ENCODE measurements around the gene ATP5PB.

The ATP5PB gene, protein sequence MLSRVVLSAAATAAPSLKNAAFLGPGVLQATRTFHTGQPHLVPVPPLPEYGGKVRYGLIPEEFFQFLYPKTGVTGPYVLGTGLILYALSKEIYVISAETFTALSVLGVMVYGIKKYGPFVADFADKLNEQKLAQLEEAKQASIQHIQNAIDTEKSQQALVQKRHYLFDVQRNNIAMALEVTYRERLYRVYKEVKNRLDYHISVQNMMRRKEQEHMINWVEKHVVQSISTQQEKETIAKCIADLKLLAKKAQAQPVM

DNA sequence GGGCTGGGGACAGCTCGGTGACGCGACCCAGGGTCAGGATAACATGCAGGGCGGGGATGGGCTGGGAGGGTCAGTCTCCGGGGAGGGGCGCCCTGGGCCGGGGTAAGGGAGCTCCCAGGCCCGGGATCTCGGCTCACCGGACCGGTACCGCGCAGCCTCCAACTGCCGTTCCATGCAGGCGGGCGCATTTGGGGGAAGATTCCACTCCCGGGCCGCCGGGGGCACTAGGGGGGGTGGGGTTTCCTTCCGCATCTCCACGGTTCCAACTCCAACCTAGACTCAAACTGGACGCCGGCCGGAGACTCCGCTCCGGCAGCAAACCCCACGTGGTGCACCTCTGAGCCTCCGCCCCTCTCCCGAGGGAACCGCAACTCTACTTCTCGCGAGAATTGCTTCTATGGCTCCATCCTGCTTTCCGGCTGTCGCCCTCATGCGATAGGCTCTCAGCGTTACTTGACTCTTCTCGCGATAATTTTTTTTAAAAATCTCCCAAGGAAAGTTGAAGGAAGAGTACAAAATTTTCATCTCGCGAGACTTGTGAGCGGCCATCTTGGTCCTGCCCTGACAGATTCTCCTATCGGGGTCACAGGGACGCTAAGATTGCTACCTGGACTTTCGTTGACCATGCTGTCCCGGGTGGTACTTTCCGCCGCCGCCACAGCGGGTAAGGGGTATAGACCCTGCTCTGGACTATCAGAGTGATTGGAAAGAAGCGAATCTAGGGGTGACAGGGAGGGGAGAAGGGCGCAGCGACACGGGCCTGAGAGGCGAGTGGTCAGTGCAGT lies at the start of gene ATP5PB, which contains the start of gene WDR77:
TSS of gene ATP5PB (plus strand) at position 547 of the 785 bp plus-strand sequence. CDS start at position 625, 78 bp downstream.
TSS of gene WDR77 (minus strand) at position 339 of the 785 bp plus-strand sequence. CDS start at position 252, 87 bp downstream.
- DNase-seq, result peak; percentile 92

DNA sequence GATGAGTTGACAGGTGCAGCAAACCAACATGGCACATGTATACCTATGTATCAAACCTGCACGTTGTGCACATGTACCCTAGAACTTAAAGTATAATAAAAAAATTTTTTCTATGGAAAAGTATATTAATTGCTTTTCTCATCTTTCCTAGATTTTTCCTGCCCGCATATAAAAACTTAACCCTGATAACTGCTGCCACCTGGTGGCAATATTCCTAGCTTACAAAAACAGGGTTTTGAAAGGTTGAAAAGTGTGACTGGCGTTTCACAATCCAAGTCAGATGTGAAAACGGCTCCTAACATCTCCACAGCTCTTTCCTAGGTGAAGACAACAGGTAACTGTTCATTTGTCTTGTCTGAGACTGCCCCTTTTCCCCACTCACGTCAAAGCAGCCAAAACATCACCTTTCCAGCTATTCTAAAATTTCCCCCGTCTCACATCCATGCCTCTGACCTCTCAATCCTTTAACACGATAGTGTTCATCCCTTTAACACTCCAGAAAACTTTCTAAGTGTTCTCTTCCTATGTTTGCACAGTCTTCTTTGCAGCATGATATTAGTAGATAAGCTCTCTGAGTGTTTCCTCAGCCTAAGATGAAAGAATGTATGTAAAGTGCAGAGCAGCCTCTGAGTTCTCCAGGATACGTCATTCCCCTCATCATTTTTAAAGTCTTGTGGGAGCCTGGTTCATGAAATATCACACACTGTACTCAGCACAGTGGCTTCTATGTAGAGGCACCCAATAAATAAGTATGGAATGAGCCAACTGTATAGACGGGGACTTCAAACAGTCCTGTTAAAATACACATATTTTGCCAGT lies 49.3 kb upstream of the ATP5PB start:
- DNase-seq, result peak; percentile 61

DNA sequence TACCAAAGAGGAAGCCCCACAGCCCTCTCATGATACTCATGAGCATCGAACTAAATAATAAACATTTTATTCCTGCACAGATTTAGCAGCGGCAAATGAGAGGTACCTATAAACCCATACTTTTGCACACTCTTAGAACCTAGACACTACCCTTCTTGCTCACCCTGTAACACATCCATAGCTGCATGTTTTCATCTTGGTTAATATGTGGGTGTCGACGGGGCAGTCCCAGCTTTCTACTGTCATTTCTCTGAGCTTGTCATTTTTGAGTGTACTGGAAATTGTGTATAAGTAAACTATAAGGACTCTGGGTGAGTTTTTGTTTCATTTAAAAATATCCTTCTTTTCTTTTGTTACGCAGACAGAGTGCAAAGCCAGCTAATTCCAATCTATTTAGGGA lies 47.2 kb upstream of the ATP5PB start:
- DNase-seq, result peak; percentile 27

DNA sequence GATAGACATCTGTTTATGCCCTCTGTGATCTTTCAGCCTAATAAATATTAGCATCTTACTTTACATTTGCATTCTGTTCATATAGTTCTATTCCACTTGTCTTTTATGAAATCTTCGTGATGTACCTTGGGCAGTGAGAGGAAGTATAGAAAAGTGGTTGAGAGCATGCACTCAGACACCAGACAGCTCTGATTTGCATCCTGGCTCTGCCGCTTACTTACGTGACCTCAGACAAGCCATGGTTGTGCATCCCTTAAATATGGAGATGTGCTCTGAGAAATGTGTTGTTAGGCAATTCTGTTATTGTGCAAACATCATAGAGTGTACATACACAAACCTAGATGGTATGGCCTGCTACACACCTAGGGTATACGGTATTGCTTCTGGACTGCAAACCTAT lies 44.7 kb upstream of the ATP5PB start:
- DNase-seq, result no peak

DNA sequence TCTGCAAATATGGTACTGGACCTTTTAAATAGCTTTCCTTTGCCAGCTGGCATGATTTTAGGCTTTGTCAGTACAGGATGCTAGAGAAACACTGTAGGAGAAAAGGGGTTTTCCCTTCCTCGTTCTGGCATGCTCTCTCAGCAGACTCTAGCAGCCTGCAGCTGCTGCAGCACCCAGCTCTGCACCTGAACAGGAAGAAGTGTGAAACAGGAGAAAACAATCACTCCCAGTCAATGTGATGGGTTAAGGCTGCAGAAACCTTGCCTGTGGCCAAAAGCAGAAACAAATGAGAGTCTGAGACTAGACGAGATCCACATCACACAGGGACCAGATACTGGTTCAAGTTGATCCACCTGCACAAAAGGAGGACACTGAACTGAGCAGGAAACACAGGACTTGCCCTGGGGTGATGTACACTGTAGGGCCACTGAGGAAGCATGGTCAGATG lies 42.9 kb upstream of the ATP5PB start:
- peak; percentile 50 for DNase-seq

DNA sequence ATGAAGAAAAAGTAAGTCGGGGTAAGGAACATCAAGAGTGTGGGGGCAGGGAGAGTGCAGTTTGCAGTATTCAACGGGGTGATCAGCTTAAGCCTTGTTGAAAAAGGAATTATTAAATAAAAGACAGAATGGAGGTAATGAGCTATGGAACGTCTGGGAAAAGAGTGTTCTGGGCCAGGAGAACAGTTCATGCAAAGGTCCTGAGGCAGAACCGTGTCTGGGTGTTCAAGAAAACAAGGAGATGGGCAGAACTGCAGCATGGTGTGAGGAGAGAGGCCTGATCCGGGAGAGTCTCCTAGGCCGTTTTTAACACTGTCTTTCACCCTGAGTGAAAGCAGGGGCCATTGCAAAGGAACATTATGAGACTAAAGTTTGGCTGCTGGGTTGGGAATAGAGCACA lies 42.0 kb upstream of the ATP5PB start:
- no peak for DNase-seq

DNA sequence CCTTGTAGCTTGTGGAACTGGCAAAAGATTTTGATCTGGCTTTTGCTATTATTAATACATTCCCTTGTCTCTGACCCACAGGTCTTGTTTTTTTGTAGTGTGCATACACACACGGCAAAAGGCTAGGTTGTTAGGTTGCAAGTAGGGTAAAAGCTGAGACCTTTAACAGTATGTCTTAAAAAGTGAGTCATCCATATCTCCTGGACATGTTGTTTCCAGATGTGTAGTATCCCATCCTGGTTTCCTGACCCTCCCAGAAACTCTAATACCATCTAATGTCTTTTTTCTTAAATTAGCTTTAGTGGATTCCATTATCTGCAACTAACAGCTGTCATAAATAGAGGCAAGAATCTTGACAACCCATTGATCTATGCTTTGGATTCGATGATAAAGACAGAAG lies 36.4 kb upstream of the ATP5PB start:
- DNase-seq, result no peak

DNA sequence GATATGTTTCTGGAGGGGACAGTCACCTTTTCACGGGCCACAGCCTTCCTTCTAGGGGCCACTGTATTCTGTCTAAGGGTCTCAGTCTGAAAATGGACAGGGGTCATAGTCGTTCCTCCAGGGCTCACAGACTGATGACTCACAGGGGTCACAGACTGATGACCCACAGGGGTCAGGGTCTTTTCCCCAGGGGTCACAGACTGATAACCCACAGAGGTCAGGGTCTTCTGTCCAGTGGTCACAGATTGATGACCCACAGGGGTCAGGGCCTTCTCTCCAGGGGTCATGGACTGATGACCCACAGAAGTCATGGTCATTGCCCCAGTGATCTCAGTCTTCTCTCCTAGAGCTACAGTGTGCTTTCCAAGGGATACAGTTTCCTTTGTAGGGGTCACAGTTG lies 34.5 kb upstream of the ATP5PB start:
- no peak for DNase-seq

DNA sequence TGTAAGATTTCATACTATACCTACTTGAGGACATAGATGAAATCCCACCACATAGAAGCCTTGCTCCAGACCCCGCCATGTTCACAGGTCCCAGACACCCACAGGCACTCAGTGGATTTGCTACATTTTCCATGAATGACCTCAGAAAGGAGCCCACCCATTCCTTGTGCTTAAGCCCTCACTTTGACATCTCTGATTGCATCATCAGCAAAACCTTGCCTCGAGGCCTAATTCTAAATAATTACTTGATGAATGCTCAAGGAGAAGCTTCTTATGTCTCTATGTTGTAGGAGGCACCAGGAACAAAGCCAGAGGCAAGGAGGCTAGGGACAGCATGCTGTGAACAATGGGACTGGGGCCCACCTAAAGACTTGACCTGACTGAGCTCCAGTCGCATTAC lies 33.8 kb upstream of the ATP5PB start:
- DNase-seq, result no peak

DNA sequence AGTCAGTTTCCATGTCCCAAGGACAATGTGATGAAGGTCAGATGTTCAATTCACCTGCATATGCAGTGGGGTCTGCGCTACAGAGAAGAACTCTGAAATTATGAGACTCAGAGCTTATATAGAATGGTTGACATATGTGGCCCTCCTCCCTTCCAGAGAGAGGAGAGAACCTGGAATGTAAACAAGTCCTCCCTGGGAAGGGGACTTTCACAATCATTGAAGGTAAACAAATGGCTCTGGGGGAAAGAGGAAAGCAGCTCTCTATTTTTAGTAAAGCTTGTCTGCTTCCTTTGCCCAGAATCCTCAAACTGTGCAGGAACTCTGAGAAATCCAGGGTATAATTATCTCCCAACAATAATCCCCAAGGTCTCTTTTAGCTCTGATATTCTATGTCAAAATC lies 31.5 kb upstream of the ATP5PB start:
- DNase-seq, result no peak

DNA sequence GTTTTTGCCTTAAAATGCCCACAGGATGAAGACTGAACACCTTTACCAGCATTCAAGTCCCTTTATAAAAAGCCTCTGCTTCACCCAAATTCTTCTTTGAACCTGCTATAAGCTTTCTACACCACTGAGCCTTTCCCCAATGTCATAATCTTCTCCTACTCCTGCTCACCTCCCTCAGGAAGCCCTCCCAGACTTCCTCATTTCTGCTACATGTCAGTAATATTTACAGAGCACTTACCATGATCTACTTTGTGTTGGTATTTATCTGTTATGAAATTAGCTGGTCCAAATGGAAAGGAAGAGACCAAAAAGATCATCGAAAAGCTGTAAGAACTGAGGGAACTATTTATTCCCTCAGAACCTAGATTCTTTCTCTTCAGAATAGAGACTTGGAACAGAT lies 30.2 kb upstream of the ATP5PB start:
- no peak for DNase-seq

DNA sequence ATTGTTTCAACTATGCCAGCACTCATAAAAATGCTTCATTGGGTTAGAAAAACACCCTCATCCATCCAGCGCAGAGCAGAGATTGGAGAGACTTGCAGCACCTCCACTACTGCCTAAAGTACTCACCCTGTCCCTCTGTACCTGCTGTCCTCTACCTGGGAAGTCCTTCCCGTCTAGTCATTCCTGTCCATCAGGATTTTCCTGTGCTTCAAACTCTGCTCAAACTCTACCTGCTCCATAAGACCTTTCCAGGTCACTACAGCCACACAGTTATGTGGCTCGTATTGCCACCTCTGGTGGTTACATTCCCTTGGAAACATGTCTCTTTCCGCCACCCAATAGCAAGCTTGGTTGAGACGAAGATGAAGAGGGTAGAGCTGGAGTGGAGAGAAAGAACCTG lies 28.9 kb upstream of the ATP5PB start:
- no peak for DNase-seq

DNA sequence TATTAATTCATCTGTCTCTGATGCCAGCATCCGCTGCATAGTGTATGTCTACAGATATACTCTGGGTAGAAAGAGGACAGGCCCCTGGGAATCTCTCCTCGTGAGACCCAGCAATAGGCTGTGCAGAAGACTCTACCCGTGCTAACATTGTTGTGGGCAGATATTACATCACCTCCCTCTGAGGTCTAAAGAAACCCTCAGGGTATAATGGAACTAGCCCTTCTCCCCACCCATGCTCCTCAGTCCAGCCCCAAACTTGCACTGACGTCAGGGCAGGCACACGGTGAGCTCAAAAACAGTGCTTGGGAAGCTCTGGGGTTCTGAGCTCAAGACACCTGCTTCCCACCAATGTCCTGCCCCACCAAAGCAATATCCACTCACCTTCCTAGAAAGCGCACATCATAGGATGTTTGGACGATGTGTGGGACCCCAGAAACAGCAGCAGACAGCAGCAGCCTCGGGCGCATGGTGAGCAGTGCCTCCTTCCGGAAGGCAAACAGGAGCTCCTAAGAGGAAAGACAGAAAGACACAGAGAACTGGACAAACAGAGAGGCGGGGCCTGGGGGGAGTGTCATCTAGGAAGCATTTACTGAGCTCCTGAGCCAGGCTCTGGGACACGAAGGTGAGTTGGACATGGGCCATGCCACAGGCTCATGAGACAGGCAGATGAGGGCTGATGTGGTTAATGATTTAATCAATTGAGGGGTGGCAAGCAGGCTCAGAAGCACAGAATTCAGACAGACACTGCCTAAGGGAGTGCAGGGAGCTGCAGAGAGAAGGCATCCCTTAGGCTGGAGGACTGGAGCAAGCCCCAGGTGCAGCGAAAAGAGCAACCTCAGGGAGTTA lies 26.5 kb upstream of the ATP5PB start:
- no peak for DNase-seq

DNA sequence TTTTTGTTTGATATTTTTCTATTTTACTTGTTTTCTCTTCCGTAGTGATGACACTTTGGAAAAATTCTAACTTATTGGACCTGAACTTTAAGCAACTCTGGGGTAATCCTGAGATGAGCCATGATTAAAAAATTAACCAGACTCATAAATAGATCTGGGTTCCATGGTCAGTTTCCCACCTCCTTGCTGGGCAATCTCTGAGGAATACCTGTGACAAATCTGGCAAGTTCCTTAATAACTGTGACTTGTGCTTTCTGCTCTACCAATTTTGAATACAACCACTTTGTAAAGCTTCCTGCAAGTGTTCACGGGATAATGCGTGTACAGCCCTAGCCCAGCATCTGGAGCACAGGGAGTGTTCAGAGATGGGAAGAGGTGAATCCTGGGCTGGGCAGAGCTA lies 25.0 kb upstream of the ATP5PB start:
- no peak for DNase-seq

DNA sequence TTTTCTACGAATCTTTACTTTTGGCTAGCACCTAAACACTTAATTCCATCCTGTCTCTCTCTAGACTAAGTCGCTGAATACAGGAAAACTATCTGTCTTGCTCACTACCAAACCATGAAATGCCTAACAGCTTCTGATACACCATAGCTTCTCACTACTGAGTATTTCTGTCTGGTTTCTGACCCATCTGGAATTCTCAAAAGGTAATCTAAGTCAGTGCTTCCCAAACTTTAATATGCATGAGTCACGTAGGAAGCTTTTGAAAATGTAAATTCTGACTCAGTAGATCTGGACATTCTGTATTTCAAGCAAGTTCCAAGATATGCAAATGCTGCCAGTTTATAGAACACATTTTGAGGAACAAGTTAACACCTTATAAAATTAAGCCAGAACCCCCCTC lies 12.5 kb upstream of the ATP5PB start:
- DNase-seq, result no peak

DNA sequence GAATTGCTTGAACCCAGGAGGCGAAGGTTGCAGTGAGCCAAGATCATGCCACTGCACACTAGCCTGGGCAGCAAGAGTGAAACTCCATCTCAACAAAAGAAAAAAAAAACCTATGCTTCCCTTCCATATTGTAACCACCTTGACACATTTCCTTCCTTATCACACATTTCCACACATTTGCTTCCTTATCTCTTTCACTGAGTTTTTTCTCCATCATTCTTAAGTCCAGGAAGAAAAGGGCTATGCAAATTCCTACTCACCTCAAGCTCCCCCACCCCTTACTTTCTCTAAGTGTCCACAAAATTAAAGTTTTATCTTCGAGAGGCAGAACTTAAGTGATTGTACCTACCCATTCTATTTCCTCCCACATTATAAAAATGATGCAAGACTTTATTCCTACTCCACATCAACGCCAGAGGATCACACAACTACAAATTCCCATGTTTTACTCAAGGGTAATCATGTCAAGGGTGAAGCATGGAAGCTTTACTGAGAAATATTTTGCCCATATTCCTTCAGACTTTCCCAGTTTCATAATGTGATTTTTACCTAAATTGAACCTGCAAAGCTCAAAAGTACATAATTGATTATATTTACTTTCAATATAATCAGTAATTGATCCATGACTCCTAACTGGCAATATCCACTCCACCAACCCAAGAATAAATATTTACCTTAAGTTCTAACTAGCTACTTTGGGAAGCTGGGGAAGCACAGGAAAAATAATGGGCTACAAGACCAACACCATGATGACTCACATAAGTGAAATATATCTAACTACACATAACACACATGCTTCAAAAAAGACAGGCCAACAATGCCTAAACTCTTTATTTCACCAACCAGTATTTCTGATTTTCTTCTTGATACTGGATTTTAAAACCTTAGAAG lies 9.6 kb upstream of the ATP5PB start:
- no peak for DNase-seq

DNA sequence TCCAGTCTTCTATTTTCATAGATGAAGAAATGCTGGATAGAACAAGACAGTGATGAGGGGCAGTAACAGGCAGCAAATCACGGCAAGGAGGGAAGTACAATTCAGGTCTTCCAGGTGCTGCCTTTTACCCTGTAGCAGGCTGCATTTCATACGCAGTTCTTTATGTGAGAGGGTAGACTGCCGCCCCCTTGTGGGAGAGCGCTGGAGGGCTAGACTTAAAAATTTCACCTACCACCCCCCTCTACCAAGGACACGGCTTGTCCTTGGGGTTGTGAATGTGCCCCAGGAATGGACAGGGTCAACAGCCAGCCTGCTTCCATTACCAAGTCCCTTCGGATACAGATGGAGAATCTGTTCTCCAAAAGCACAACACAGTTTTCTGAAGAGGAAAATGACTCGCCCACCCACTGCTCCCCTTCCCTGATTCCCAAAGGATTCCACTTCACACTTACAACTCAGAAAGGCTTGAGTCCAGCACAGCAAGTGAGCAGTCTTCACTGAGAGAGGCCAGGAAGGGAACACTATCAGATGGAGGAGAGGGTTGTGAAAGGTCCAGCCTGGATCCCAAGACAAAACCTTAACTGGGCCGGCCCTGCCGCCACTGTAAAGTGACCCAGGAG lies 7.6 kb upstream of the ATP5PB start:
- peak; percentile 68 for DNase-seq

DNA sequence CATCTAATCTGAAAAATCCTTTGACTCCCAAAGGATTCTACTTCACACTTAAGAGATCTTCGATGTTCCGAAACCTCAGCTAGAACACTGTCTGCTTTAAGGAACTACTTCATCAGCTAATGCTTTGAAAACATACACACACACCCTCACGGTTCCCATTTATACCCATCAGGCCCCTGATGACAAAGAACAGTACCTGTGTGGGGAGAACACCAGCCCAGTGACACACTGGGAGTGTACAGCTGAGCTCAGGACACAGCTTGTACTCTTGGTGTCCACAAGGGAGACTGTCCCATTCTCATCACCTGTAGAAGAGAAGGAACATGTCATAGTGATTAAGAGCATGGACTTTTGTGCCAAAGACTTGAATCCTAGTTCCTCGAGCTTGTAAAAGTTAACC lies 6.8 kb upstream of the ATP5PB start:
- peak; percentile 15 for DNase-seq

DNA sequence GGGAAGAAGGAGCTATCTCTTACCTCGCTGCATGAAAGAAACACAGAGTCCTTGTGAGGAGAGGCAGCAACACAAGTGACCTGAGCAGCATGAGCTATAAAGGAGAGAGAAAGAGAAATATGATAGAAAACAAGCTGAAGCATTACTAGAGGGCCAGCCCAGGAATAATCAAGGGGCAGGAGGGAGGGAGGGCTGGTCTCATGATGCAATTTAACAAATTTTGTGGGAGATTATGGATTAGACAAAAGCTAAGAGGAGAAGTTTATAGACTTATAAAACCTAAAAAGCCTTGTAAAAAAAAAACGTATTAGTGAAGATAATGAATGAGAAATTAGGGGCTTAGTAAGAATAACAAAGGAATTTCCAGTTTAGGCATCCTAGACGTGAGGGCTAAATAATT lies 5.2 kb upstream of the ATP5PB start:
- DNase-seq, result no peak

DNA sequence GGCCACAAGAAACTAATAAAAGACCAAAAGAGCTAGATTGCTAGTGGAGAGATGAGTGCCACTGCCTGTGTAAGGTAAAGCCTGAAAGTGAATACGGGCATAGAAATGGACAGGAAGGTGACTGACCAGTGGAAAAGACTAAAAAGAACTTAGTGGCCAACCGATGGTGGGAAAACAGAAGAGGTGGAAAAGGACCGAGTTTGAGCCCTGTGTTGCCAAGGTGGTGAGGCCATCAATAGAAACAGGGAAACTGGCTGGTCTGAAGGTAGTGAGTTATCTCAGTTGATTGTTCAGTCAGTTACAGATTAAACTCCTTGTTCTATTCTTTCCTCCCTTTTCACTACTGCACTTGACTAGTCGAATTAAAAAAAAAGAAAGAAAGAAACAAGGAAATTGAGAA lies 2.7 kb upstream of the ATP5PB start:
- DNase-seq, result no peak

Measured in stimulated activated CD4-positive, alpha-beta T cell treated with anti-CD3 and anti-CD28 coated beads, Interleukin-15, amount 100 ng/mL, for 24 hours (primary cell).